Spleen (tissue), 11 donors: ENCODE measurements around the gene PTPRK. TPM values are rescaled to one million over a fixed set of nuclear protein-coding genes. Genes with fewer than 3 reads are reported as not detected.

Source experiments
- DNase-seq: peaks from one replicate; pipeline ENCODE4 v3.0.0-alpha.2; 2020
- H3K27ac ChIP-seq, 8 donors: fragments of 200-600 bp; sonication (generic) in 7 of 8; 1 replicate in 4 of 8; 2 replicates in 4 of 8; pipeline versions ENCODE4 v1.5.0 to v1.8.0; 2016 to 2021; ENCODE audit warnings: inconsistent platforms in 4 of 8, mild to moderate bottlenecking in 4 of 8, moderate library complexity in 1 of 8
- H3K27me3 ChIP-seq, 7 donors: fragments of 200-600 bp; sonication (generic) in 6 of 7; replicated peaks in 1 of 7; 1 replicate in 4 of 7; 2 replicates in 3 of 7; pipeline versions ENCODE4 v1.5.0 to v1.8.0; 2016 to 2021; ENCODE audit warnings: inconsistent platforms in 3 of 7, mild to moderate bottlenecking in 1 of 7
- H3K36me3 ChIP-seq, 6 donors: fragments of 200-600 bp; sonication (generic) in 5 of 6; 1 replicate in 4 of 6; 2 replicates in 2 of 6; pipeline versions ENCODE4 v1.5.0 to v1.8.0; 2016 to 2021; ENCODE audit warnings: inconsistent platforms in 2 of 6
- H3K4me1 ChIP-seq, 6 donors: fragments of 200-600 bp; sonication (generic) in 5 of 6; 1 replicate in 3 of 6; 2 replicates in 3 of 6; pipeline versions ENCODE4 v1.5.0 to v1.8.0; 2016 to 2021; ENCODE audit warnings: inconsistent platforms in 3 of 6
- H3K4me3 ChIP-seq, 8 donors: fragments of 200-600 bp; sonication (generic) in 7 of 8; 1 replicate in 4 of 8; 2 replicates in 4 of 8; pipeline versions ENCODE4 v1.5.0 to v1.8.0; 2016 to 2021; ENCODE audit warnings: inconsistent platforms in 4 of 8, mild to moderate bottlenecking in 4 of 8, moderate library complexity in 2 of 8
- H3K9me3 ChIP-seq, 8 donors: fragments of 200-600 bp; sonication (generic) in 7 of 8; 1 replicate in 4 of 8; 2 replicates in 4 of 8; pipeline versions ENCODE4 v1.5.0 to v1.8.0; 2016 to 2021; ENCODE audit warnings: inconsistent platforms in 4 of 8
- POLR2A ChIP-seq, 3 donors: fragments of 450-650 bp; IDR thresholded peaks; one replicate each; pipeline ENCODE4 v1.5.1; 2017; ENCODE audit warnings: antibody characterized with exemption in 3 of 3, mild to moderate bottlenecking in 1 of 3
- POLR2AphosphoS5 ChIP-seq, 3 donors: sonication (generic); formaldehyde crosslinking; IDR thresholded peaks; one replicate each; pipeline ENCODE4 v1.5.1; 2017; ENCODE audit warnings: antibody characterized with exemption in 3 of 3
- WGBS, 5 donors: extraction: QIAGEN DNeasy Blood & Tissue Kit in 3 of 5; methylation state at CpG; one replicate each; pipeline versions ENCODE4 v1.1.5 to v1.1.7; 2013 to 2018; 5-methylcytosine and 5-hydroxymethylcytosine counted together
- intact Hi-C: fragments of 100-400 bp; cut with DNase I; formaldehyde crosslinking; loops from one replicate; pipeline ENCODE4 v1.15.0; 2023; ENCODE audit warnings: low total_unique reads
- polyA plus RNA-seq, 3 donors: library from polyadenylated mRNA; stranded (reverse); fragments of 200-250 nt; gene quantifications; one replicate each; pipeline ENCODE4 v1.2.1, GENCODE V29; 2013
- total RNA-seq, 7 donors: library from RNA; depleted of rRNA in 3 of 7; stranded (reverse); fragments of >200 nt in 3 of 7; fragmentation: NEBNext Ultra II Directional in 4 of 7; extraction: Animal tissue kit (Norgen Biotek cat#: 25700) in 4 of 7; gene quantifications; one replicate each; pipeline versions ENCODE4 v1.1.0 to v1.2.1, GENCODE V29; 2016 to 2021
- TF ChIP-seq, protein P1 (sequence below), 11 experiments: fragments of 200-600 bp in 7 of 11; fragments of 450-650 bp in 4 of 11; sonication (generic) in 4 of 11; IDR thresholded peaks in 8 of 11; conservative IDR thresholded peaks in 3 of 11; 1 replicate in 7 of 11; 2 replicates in 4 of 11; pipeline versions ENCODE4 v1.4.0 to v1.8.0; 2016 to 2021; ENCODE audit warnings: antibody characterized with exemption in 11 of 11, inconsistent platforms in 4 of 11, mild to moderate bottlenecking in 1 of 11
- donor health status: healthy with polysubstance abuse.
- donor health status: DM: no; HTN: no; CAD: no; lungs with moderate emphysema.
- donor health status: DM: no; HTN: no; CAD: no.
- donor health status: Bipolar disorder and iron deficiency.
- donor health status: healthy.
- donor health status: DM: no; HTN: no; CAD: no.
- donor health status: DM: yes; HTN: yes; CAD: no.

The PTPRK gene
- total and polyA plus RNA-seq, 10 donors = 3.3 to 67.8 (median 34.0) TPM

DNA sequence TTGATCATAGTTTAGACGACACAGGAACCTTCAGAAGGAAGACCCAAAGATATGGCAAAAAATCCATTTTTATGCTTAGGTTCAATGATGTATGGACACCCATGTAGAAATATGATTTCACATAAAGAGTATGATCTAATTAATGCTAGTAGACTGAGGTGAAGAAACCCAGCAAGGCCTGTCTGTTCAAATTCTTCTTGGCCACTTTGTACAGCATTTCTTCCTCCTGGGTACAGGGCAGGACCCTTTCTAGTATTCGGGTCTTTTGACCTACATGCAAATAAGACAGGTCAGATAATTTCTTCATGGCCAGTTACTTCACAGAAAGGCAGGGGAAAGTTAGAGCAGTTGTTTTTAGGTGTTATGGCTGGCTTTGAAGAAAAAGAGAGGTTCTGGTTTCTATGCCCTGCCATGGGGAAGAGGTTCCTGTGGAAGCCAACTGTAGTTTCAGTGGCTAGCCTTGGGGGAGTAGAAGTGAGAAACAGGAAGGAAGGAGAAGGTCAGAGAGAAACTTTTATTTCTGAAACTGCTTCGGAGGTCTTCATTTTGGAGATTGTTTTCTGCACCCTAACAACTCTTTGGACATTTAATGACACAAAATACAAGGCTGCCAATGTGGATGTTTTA is 208.3 kb downstream of the PTPRK start:
- Histone ChIP-seq H3K27me3 (no peaks in the 10 kb centered on the region), H3K9me3 (no peaks in the 10 kb centered on the region), H3K4me3 (no peak overlapping the region), H3K27ac (no peak overlapping the region), H3K4me1 (peaks cover 0 to 9% (median 0%) of the 10 kb centered on the region in 6 donors), H3K36me3 (no peaks in the 10 kb centered on the region)
- WGBS, 5 donors = 49 to 63% (median 54%) methylated on average over 3 of the region's 3 CpGs
- intact Hi-C loops = no loop called here
- DNase-seq = no peak
- TF ChIP-seq POLR2AphosphoS5 (IDR thresholded peaks at IDR 0.05) = no peak
- no peak for TF ChIP-seq POLR2A (IDR thresholded peaks at IDR 0.05)
- TF ChIP-seq, protein P1, sequence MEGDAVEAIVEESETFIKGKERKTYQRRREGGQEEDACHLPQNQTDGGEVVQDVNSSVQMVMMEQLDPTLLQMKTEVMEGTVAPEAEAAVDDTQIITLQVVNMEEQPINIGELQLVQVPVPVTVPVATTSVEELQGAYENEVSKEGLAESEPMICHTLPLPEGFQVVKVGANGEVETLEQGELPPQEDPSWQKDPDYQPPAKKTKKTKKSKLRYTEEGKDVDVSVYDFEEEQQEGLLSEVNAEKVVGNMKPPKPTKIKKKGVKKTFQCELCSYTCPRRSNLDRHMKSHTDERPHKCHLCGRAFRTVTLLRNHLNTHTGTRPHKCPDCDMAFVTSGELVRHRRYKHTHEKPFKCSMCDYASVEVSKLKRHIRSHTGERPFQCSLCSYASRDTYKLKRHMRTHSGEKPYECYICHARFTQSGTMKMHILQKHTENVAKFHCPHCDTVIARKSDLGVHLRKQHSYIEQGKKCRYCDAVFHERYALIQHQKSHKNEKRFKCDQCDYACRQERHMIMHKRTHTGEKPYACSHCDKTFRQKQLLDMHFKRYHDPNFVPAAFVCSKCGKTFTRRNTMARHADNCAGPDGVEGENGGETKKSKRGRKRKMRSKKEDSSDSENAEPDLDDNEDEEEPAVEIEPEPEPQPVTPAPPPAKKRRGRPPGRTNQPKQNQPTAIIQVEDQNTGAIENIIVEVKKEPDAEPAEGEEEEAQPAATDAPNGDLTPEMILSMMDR (IDR thresholded peaks at IDR 0.05 in 8 of 11, conservative IDR thresholded peaks at IDR 0.05 in 3 of 11) = no peak

DNA sequence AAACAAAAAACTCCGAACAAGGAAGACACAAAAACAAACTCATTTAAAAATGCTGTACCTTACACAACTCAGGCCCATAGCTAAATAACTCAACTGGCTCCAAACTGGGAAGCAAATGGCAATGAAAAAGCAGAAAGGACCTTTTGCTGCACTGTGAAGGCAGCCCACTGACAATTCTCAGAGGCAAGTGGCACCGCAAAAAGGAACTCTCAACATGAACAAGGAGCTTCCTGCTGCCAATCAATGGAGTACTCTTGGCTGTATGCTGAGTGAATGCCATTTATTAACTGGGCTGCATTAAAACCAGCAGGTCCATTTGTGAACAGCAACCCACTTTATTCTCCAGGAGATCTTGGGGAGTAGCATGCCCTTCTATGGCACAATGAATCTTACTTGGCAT is 209.9 kb downstream of the PTPRK start:
- Histone ChIP-seq H3K36me3 (no peaks in the 10 kb centered on the region), H3K27me3 (no peaks in the 10 kb centered on the region), H3K27ac (no peak overlapping the region), H3K4me3 (no peak overlapping the region), H3K4me1 (peaks cover 0 to 9% (median 0%) of the 10 kb centered on the region in 6 donors), H3K9me3 (no peaks in the 10 kb centered on the region)
- DNase-seq = no peak
- TF ChIP-seq, protein P1 (IDR thresholded peaks at IDR 0.05 in 8 of 11, conservative IDR thresholded peaks at IDR 0.05 in 3 of 11) = no peak
- TF ChIP-seq POLR2AphosphoS5 (IDR thresholded peaks at IDR 0.05) (no peak), POLR2A (IDR thresholded peaks at IDR 0.05) (no peak)
- intact Hi-C loops = no loop called here
- 40 to 64% (median 56%) methylated on average over 2 of the region's 2 CpGs for WGBS, 5 donors

DNA sequence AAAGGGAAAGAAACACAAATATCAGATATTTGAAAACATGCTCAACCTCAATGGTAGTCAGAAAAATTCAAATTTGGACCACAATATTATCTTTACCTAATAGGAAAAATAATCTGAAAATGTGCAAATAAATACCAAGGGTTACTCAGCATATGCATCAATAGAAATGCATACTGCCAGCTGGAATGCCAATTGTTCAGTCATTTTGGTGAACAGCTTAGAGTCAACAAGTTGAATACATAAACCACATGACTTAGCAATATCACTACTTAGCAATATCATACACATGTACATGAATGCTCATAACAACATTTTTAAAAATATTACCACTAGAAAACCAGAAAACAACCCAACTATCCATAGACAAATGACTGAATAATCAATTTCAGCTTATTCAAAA is 212.7 kb downstream of the PTPRK start:
- Histone ChIP-seq H3K27ac (no peak overlapping the region), H3K4me3 (no peak overlapping the region), H3K27me3 (no peaks in the 10 kb centered on the region), H3K4me1 (peaks cover 0 to 9% (median 0%) of the 10 kb centered on the region in 6 donors), H3K9me3 (no peaks in the 10 kb centered on the region), H3K36me3 (no peaks in the 10 kb centered on the region)
- intact Hi-C loops = no loop called here
- no peak for TF ChIP-seq POLR2AphosphoS5 (IDR thresholded peaks at IDR 0.05)
- TF ChIP-seq, protein P1 (IDR thresholded peaks at IDR 0.05 in 8 of 11, conservative IDR thresholded peaks at IDR 0.05 in 3 of 11) = no peak
- TF ChIP-seq POLR2A (IDR thresholded peaks at IDR 0.05) = no peak
- DNase-seq = no peak

DNA sequence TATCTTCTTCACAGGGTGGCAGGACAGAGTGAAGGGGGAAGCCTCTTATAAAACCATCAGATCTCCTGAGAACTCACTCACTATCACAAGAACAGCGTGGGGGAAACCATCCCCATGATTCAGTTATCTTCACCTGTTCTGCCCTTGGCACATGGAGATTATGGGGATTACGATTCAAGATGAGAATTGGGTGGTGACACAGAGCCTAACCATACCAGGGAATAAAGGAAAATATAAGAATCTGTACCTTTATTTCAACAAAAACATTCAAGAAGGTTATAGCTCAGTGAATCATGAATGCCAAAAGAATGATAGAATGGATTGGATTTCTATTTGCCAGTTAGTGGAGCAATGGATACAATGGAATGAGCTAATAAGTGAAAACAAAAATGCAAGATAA is 214.4 kb downstream of the PTPRK start:
- intact Hi-C loops = no loop called here
- no peaks in the 10 kb centered on the region for H3K9me3 ChIP-seq
- no peak for DNase-seq
- H3K27ac ChIP-seq = no peak overlapping the region
- H3K36me3 ChIP-seq = no peaks in the 10 kb centered on the region
- no peak overlapping the region for H3K4me3 ChIP-seq
- H3K4me1 ChIP-seq = no peaks in the 10 kb centered on the region
- H3K27me3 ChIP-seq = no peaks in the 10 kb centered on the region
- 75 to 91% (median 85%) methylated on average over 2 of the region's 2 CpGs for WGBS, 5 donors
- no peak for TF ChIP-seq POLR2AphosphoS5 (IDR thresholded peaks at IDR 0.05)

DNA sequence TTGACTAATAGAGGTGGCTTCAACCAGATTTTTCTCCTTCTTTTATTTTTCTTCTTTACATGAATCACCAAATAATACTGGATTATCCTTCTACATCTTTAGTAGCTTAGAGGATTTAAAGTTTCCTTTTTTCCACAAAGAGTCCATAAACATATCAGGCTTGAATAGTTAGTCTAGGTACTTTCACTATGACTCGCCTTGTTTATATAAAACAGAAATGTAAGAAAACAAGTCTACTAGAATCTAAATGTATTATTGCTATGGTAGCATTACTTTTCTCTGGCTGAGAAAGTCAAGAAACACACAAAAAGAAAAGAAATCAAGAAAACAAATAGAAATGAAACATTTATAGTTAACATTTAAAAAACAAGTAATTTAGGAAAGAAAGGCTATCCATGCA is 215.2 kb downstream of the PTPRK start:
- Histone ChIP-seq H3K36me3 (no peaks in the 10 kb centered on the region), H3K27me3 (no peaks in the 10 kb centered on the region), H3K4me1 (no peaks in the 10 kb centered on the region), H3K9me3 (no peaks in the 10 kb centered on the region), H3K4me3 (no peak overlapping the region), H3K27ac (no peak overlapping the region)
- intact Hi-C loops = no loop called here
- TF ChIP-seq POLR2AphosphoS5 (IDR thresholded peaks at IDR 0.05) = no peak
- TF ChIP-seq, protein P1 (IDR thresholded peaks at IDR 0.05 in 8 of 11, conservative IDR thresholded peaks at IDR 0.05 in 3 of 11) = no peak
- no peak for TF ChIP-seq POLR2A (IDR thresholded peaks at IDR 0.05)
- WGBS, 5 donors = 87 to 98% (median 94%) methylated on average over 1 of the region's 1 CpG
- DNase-seq = no peak
